Measurements from ENCODE around the gene CSTF3.

Gene CSTF3

GRCh38 chr11:33133761-33134160, 27.5 kb downstream of the CSTF3 start:
- H3K9me3 ChIP-seq (ENCODE audit: control insufficient read depth, insufficient read depth, low read depth, low read length), result no peaks in the 10 kb centered on the region
- no peak overlapping the region for H3K4me3 ChIP-seq (ENCODE audit: low read depth, low read length)
- POLR2A ChIA-PET, result no interaction called here
- CTCF ChIA-PET, result interaction anchor here (0.6 kb wide), 2 partner anchors 15 to 561 kb away, joined by 3 read pairs; no protein-coding TSS in a partner anchor
- TF ChIP-seq ZNF48 (tag by site-specific recombination; IDR thresholded peaks at IDR 0.05), result no peak
- no peak for TF ChIP-seq SP7 (tag by site-specific recombination; IDR thresholded peaks at IDR 0.05)
- no peak for TF ChIP-seq ZNF280C (tag by site-specific recombination; IDR thresholded peaks at IDR 0.05)
- TF ChIP-seq SETDB1 (IDR thresholded peaks at IDR 0.05; ENCODE audit: insufficient read length, low read length), result no peak
- no peak for TF ChIP-seq ZNF548 (tag by site-specific recombination; IDR thresholded peaks at IDR 0.05)
- no peak for TF ChIP-seq BCL11A (tag by site-specific recombination; IDR thresholded peaks at IDR 0.05; ENCODE audit: low read depth)
- TF ChIP-seq, protein P1, sequence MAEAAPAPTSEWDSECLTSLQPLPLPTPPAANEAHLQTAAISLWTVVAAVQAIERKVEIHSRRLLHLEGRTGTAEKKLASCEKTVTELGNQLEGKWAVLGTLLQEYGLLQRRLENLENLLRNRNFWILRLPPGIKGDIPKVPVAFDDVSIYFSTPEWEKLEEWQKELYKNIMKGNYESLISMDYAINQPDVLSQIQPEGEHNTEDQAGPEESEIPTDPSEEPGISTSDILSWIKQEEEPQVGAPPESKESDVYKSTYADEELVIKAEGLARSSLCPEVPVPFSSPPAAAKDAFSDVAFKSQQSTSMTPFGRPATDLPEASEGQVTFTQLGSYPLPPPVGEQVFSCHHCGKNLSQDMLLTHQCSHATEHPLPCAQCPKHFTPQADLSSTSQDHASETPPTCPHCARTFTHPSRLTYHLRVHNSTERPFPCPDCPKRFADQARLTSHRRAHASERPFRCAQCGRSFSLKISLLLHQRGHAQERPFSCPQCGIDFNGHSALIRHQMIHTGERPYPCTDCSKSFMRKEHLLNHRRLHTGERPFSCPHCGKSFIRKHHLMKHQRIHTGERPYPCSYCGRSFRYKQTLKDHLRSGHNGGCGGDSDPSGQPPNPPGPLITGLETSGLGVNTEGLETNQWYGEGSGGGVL (tag by site-specific recombination; IDR thresholded peaks at IDR 0.05), result no peak
- TF ChIP-seq, protein P2, sequence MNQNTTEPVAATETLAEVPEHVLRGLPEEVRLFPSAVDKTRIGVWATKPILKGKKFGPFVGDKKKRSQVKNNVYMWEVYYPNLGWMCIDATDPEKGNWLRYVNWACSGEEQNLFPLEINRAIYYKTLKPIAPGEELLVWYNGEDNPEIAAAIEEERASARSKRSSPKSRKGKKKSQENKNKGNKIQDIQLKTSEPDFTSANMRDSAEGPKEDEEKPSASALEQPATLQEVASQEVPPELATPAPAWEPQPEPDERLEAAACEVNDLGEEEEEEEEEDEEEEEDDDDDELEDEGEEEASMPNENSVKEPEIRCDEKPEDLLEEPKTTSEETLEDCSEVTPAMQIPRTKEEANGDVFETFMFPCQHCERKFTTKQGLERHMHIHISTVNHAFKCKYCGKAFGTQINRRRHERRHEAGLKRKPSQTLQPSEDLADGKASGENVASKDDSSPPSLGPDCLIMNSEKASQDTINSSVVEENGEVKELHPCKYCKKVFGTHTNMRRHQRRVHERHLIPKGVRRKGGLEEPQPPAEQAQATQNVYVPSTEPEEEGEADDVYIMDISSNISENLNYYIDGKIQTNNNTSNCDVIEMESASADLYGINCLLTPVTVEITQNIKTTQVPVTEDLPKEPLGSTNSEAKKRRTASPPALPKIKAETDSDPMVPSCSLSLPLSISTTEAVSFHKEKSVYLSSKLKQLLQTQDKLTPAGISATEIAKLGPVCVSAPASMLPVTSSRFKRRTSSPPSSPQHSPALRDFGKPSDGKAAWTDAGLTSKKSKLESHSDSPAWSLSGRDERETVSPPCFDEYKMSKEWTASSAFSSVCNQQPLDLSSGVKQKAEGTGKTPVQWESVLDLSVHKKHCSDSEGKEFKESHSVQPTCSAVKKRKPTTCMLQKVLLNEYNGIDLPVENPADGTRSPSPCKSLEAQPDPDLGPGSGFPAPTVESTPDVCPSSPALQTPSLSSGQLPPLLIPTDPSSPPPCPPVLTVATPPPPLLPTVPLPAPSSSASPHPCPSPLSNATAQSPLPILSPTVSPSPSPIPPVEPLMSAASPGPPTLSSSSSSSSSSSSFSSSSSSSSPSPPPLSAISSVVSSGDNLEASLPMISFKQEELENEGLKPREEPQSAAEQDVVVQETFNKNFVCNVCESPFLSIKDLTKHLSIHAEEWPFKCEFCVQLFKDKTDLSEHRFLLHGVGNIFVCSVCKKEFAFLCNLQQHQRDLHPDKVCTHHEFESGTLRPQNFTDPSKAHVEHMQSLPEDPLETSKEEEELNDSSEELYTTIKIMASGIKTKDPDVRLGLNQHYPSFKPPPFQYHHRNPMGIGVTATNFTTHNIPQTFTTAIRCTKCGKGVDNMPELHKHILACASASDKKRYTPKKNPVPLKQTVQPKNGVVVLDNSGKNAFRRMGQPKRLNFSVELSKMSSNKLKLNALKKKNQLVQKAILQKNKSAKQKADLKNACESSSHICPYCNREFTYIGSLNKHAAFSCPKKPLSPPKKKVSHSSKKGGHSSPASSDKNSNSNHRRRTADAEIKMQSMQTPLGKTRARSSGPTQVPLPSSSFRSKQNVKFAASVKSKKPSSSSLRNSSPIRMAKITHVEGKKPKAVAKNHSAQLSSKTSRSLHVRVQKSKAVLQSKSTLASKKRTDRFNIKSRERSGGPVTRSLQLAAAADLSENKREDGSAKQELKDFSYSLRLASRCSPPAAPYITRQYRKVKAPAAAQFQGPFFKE (tag by site-specific recombination; IDR thresholded peaks at IDR 0.05; ENCODE audit: borderline replicate concordance), result no peak
- TF ChIP-seq ZNF211 (tag by site-specific recombination; IDR thresholded peaks at IDR 0.05; ENCODE audit: low read depth), result no peak
- no peak for TF ChIP-seq WT1 (tag by site-specific recombination; IDR thresholded peaks at IDR 0.05)
- TF ChIP-seq, protein P3, sequence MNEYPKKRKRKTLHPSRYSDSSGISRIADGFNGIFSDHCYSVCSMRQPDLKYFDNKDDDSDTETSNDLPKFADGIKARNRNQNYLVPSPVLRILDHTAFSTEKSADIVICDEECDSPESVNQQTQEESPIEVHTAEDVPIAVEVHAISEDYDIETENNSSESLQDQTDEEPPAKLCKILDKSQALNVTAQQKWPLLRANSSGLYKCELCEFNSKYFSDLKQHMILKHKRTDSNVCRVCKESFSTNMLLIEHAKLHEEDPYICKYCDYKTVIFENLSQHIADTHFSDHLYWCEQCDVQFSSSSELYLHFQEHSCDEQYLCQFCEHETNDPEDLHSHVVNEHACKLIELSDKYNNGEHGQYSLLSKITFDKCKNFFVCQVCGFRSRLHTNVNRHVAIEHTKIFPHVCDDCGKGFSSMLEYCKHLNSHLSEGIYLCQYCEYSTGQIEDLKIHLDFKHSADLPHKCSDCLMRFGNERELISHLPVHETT (tag by site-specific recombination; IDR thresholded peaks at IDR 0.05), result no peak
- no peak for TF ChIP-seq ZNF362 (tag by site-specific recombination; IDR thresholded peaks at IDR 0.05)
- no peak for TF ChIP-seq ZNF324 (tag by site-specific recombination; IDR thresholded peaks at IDR 0.05)
- TF ChIP-seq ZNF510 (tag by site-specific recombination; IDR thresholded peaks at IDR 0.05; ENCODE audit: insufficient replicate concordance), result no peak
- no peak for TF ChIP-seq KLF17 (tag by site-specific recombination; IDR thresholded peaks at IDR 0.05)
- no peak for TF ChIP-seq ZNF645 (tag by site-specific recombination; IDR thresholded peaks at IDR 0.05)
- TF ChIP-seq ZNF292 (tag by site-specific recombination; IDR thresholded peaks at IDR 0.05; ENCODE audit: borderline replicate concordance, low read depth), result no peak
- no peak for TF ChIP-seq ZFP37 (tag by site-specific recombination; IDR thresholded peaks at IDR 0.05)
- TF ChIP-seq ZNF112 (tag by site-specific recombination; IDR thresholded peaks at IDR 0.05), result no peak
- no peak overlapping the region for H3K27ac ChIP-seq (ENCODE audit: extremely low read depth, low read depth, low read length)
- H3K36me3 ChIP-seq (ENCODE audit: control insufficient read depth in 2 of 2, insufficient read depth in 1 of 2, low read length in 2 of 2), result peaks cover 0 to 26% of the 10 kb centered on the region in 2 experiments; a peak in 2 of 3 replicates
- H3K4me1 ChIP-seq (ENCODE audit: control insufficient read depth, insufficient read depth, low read length), result no peaks in the 10 kb centered on the region
